HG02973 (cell line): Measurements from ENCODE around the gene PCDHGA4.
"Not testable (repeated sequence)": the region's sequence is repeated elsewhere in the genome, so short reads cannot be mapped to it uniquely, and the experiment has no call there.

Source experiments
- ATAC-seq: cut with Tn5 transposase; IDR thresholded peaks from one replicate; pipeline ENCODE4 v1.9.1; 2021; ENCODE audit warnings: moderate library complexity; ENCODE audit not compliant: unreplicated experiment

The PCDHGA4 gene

DNA sequence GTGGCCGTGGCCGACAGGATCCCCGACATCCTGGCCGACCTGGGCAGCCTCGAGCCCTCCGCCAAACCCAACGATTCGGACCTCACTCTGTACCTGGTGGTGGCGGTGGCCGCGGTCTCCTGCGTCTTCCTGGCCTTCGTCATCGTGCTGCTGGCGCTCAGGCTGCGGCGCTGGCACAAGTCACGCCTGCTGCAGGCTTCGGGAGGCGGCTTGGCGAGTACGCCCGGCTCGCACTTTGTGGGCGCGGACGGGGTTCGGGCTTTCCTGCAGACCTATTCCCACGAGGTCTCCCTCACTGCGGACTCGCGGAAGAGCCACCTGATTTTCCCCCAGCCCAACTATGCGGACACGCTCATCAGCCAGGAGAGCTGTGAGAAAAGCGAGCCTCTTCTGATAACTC is 8.8 kb upstream of the PCDHGA4 start:
- not testable (repeated sequence) for ATAC-seq

DNA sequence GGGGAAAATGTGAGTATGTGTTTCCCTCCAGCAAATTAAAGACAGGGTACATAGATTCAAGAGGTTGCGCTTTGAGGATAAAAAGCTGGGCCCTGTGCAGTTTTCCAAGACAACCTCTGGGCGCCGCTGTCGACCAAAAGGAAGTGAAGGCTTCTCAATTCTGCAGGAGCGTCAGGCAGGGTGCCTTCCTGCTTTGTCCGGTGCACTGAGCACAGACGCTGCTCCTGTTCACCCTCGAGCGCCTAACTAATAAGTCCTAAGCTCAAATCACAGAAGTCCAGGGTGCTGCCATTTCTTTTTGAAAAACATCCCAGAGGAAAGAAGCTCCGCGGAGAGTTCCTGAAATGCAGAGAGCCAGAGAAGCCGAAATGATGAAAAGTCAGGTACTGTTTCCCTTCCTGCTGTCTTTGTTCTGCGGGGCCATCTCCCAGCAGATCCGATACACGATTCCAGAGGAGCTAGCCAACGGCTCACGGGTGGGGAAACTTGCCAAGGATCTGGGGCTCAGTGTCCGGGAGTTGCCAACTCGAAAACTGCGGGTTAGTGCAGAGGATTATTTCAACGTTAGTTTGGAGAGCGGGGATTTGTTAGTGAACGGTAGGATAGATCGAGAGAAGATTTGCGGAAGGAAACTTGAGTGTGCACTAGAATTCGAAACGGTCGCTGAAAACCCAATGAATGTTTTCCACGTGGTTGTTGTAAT is 4.8 kb upstream of the PCDHGA4 start, which contains the start of gene PCDHGB1:
Gene PCDHGB1, plus strand, starts transcription at position 183 of the 703 bp plus-strand sequence. Its CDS starts 162 bp downstream, at position 345.
- peak; percentile 63 for ATAC-seq

DNA sequence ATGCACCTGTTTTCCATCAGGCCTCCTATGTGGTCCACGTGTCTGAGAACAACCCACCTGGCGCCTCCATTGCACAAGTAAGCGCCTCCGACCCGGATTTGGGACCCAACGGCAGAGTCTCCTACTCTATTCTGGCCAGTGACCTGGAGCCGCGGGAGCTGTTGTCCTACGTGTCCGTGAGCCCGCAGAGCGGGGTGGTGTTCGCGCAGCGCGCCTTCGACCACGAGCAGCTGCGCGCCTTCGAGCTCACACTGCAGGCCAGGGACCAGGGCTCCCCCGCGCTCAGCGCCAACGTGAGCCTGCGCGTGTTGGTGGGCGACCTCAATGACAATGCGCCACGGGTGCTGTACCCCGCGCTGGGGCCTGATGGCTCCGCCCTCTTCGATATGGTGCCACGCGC is 3.2 kb upstream of the PCDHGA4 start:
- no peak for ATAC-seq

DNA sequence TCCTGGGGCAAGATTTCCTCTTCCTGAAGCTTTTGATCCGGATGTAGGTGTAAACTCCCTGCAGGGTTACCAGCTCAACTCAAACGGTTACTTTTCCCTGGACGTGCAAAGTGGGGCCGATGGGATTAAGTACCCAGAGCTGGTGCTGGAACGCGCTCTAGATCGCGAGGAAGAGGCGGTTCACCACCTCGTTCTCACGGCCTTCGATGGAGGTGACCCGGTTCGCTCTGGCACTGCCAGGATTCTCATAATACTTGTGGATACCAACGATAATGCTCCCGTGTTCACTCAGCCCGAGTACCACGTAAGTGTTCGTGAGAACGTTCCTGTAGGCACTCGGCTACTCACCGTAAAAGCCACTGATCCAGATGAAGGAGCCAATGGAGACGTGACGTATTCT is 820 bp downstream of the PCDHGA4 start:
- no peak for ATAC-seq

DNA sequence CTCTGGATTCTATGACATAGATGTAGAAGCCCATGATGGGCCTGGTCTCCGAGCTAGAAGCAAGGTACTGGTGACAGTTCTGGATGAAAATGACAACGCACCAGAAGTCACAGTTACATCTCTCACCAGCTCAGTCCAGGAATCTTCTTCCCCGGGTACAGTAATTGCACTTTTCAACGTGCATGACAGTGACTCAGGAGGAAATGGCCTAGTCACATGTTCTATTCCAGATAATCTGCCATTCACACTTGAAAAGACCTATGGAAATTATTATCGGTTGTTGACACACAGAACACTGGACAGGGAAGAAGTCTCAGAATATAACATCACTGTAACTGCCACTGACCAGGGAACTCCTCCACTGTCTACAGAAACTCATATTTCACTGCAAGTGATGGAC is 1.3 kb downstream of the PCDHGA4 start:
- ATAC-seq = no peak

DNA sequence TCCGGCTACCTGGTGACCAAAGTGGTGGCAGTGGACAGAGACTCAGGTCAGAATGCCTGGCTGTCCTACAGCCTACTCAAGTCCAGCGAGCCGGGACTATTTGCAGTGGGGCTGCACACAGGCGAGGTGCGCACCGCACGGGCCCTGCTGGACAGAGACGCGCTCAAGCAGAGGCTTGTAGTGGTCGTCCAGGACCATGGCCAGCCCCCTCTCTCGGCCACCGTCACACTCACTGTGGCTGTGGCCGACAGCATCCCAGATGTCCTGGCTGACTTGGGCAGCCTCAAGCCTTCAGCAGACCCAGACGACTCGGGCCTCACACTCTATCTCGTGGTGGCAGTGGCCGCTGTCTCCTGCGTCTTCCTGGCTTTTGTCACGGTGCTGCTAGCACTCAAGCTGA is 2.1 kb downstream of the PCDHGA4 start:
- ATAC-seq = no peak

DNA sequence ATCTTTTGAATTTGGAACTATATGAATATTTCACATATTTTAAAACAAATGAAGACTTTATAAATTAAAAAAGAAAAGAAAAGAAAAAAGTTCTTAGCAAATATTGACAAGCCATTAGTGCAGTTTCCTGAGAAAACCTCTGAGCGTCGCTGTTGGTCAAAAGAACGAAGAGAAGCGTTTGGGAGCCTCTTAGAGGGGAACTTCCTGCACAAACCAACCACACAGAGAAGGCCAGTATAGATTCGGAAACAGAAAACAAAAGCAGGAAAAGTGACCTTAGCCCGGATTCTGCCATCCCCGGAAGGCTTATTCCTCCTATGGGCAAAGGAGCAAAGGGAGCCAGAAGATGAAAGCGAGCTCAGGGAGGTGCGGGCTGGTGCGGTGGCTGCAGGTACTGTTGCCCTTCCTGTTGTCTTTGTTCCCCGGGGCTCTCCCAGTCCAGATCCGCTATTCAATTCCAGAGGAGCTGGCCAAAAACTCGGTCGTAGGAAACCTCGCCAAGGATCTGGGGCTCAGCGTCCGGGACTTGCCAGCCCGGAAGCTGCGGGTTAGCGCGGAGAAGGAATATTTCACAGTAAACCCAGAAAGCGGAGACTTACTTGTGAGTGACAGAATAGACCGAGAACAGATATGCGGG is 5.1 kb downstream of the PCDHGA4 start, which contains the start of gene PCDHGB2:
Gene PCDHGB2, plus strand, starts transcription at position 205 of the 637 bp plus-strand sequence. Its CDS starts 142 bp downstream, at position 347.
- ATAC-seq = no peak

DNA sequence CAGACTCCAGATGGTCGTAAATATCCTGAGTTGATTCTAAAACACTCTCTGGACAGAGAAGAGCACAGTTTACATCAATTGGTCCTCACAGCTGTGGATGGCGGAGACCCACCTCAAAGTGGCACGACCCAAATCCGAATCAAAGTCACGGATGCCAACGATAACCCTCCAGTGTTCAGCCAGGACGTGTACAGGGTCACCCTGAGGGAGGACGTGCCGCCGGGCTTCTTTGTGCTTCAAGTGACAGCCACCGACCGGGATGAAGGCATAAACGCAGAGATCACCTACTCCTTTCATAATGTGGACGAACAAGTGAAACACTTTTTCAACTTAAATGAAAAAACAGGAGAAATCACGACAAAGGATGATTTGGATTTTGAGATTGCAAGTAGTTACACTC is 5.9 kb downstream of the PCDHGA4 start:
- ATAC-seq = no peak

DNA sequence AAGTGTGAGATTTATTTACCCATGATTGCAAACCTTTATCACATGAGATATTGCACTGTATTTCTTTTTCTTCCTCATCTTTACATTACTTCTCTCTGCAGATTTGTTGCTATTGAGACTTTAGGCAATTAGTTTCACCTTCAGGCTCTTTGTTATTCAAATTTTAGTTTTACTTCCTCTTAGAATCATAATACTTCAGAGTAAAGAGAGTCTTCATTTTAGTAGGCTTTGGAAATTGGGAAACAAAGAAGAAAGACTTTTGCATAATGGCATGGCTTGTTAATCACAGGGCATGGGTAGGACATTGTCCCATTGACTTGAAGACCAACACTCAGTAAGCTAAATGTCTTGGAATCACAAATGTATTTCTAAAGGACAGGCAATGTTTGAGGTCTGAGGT is 7.9 kb downstream of the PCDHGA4 start:
- no peak for ATAC-seq

DNA sequence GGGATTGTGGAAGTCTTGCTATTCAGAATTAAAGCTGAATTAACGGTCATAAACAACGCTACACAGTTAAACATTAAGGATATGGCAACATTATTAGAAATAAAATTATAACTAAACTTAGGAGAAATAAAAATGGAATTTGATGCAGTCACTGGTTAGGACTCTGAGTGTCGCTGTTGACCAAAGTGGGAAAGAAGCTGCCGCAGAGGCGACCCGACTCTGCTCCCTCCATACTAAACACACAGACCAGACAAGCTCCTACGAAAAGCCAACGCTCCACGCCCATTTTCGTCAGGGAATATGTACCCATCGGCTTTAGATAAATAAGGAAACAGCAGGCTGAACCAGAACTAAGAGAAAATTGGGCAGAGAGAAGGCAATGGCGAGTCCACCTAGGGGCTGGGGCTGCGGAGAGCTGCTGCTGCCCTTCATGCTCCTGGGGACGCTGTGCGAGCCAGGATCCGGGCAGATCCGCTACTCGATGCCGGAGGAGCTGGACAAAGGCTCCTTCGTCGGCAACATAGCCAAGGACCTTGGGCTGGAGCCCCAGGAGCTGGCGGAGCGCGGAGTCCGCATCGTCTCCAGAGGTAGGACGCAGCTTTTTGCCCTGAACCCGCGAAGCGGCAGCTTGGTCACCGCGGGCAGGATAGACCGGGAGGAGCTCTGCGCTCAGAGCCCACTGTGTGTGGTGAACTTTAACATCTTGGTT is 9.3 kb downstream of the PCDHGA4 start, which contains the start of gene PCDHGA5:
Gene PCDHGA5, plus strand, starts transcription at position 211 of the 709 bp plus-strand sequence. Its CDS starts 169 bp downstream, at position 380.
- no peak for ATAC-seq

DNA sequence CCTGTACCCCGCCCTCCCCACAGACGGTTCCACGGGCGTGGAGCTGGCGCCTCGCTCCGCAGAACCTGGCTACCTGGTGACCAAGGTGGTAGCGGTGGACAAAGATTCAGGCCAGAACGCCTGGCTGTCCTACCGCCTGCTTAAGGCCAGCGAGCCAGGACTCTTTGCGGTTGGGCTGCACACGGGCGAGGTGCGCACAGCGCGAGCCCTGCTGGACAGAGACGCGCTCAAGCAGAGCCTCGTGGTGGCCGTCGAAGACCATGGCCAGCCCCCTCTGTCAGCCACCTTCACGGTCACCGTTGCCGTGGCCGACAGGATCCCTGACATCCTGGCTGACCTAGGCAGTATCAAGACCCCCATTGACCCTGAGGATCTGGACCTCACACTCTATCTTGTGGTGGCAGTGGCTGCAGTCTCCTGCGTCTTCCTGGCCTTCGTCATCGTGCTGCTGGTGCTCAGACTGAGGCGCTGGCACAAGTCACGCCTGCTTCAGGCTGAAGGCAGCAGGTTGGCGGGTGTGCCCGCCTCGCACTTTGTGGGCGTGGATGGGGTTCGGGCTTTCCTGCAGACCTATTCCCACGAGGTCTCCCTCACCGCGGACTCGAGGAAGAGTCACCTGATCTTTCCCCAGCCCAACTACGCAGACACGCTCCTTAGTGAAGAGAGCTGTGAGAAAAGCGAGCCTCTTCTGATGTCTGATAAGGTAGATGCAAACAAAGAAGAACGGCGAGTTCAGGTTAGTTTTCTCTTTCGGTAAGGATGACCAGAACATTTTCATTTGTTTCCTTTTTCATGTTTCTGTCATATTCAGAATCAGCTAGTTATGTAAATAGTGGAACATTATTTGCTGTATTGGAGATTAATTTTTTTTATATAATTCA is 11.4 kb downstream of the PCDHGA4 start:
- ATAC-seq = no peak

DNA sequence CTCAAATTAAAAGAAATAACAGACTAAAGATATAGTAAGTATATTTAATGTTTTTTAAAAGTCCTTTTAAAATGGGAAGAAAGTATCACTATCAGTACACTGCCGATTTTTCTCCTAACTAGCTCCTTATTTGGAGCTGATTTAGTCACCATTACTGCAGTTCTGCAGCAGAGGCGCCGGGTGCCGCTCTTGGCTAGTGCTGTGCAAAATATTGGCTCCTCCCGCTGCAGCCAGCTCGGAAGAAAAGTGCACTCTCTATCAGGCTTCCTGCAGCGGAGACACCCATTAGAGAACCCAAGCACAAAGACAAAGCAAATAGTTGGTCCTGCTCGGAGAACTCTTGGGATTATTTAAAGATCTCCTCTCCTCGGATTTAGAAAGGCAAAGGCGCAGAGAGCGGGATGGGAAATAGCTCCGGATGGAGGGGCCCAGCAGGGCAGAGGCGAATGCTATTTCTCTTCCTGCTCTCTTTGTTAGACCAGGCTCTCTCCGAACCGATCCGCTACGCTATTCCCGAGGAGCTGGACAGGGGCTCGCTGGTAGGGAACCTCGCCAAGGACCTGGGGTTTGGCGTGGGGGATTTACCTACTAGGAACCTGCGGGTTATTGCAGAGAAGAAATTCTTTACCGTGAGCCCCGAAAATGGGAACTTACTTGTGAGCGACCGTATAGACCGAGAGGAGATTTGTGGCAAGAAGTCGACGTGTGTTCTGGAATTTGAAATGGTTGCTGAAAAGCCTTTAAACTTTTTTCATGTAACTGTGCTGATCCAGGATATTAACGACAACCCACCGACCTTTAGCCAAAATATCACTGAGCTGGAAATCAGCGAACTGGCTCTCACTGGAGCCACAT is 15.4 kb downstream of the PCDHGA4 start, which contains the start of gene PCDHGB3:
Gene PCDHGB3, plus strand, starts transcription at position 249 of the 855 bp plus-strand sequence. Its CDS starts 153 bp downstream, at position 402.
- ATAC-seq = peak; percentile 98

DNA sequence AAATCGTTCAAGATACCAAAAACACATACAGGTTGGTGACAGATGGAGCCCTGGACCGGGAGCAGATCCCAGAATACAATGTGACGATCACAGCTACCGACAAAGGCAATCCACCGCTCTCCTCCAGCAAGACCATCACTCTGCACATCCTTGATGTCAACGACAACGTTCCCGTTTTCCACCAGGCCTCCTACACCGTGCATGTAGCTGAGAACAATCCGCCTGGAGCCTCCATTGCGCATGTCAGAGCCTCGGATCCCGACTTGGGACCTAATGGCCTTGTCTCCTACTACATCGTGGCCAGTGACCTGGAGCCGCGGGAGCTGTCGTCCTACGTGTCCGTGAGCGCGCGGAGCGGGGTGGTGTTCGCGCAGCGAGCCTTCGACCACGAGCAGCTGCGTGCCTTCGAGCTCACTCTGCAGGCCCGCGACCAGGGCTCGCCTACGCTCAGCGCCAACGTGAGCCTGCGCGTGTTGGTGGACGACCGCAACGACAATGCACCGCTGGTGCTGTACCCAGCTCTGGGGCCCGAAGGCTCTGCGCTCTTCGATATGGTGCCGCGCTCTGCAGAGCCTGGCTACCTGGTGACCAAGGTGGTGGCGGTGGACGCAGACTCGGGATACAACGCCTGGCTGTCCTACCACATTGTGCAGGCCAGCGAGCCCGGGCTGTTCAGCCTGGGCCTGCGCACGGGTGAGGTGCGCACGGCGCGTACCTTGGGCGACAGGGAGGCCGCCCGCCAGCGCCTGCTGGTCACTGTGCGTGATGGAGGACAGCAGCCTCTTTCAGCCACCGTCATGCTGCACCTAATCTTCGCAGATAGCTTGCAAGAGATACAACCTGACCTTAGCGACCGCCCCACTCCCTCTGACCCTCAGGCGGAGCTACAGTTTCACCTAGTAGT is 17.0 kb downstream of the PCDHGA4 start:
- no peak for ATAC-seq

DNA sequence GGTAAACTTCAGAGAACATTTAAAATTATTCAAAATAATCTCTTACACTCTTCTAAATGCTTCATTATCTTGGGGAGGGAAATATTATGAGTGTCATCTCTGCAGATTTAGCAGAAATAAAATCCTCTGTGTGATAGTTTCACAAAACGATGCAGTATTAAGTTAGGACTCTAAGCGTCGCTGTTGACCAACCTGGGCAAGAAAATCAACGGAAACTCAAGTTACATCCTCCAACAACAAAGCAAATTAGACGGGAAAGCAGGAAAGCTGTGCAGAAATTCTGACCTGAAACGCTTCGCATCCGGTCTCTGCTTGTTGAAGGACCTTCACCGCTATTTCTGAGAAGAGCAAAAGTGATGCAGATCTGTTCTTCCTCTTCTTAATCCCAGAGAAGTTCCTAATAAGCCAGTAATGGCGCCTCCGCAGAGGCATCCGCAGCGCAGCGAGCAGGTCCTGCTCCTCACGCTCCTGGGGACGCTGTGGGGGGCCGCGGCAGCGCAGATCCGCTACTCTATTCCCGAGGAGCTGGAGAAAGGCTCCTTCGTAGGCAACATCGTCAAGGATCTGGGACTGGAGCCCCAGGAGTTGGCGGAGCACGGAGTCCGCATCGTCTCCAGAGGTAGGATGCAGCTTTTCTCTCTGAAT is 19.0 kb downstream of the PCDHGA4 start, which contains the start of gene PCDHGA6:
Gene PCDHGA6, plus strand, starts transcription at position 219 of the 645 bp plus-strand sequence. Its CDS starts 193 bp downstream, at position 412.
- no peak for ATAC-seq

DNA sequence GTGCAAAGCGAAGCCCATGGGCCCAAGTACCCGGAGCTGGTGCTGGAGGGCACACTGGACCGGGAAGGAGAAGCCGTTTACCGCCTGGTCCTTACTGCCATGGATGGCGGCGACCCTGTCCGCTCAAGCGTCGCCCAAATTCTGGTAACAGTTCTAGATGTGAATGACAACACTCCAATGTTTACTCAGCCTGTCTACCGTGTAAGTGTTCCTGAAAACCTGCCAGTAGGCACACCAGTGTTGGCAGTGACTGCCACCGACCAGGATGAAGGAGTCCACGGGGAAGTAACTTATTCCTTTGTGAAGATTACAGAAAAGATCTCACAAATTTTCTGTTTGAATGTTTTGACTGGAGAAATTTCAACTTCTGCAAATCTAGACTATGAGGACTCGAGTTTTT is 19.8 kb downstream of the PCDHGA4 start:
- ATAC-seq = no peak

DNA sequence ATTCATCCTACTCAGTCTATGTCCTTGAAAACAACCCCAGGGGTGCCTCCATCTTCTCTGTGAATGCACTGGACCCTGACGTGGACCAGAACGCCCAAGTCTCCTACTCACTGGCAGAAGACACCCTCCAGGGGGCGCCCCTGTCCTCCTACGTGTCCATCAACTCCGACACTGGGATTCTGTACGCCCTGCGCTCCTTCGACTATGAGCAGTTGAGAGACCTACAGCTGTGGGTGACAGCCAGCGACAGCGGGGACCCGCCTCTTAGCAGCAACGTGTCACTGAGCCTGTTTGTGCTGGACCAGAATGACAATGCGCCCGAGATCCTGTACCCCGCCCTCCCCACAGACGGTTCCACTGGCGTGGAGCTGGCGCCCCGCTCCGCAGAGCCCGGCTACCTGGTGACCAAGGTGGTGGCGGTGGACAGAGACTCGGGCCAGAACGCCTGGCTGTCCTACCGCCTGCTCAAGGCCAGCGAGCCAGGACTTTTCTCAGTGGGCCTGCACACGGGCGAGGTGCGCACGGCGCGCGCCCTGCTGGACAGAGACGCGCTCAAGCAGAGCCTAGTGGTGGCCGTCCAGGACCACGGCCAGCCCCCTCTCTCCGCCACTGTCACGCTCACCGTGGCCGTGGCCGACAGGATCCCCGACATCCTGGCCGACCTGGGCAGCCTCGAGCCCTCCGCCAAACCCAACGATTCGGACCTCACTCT is 20.8 kb downstream of the PCDHGA4 start:
- not testable (repeated sequence) for ATAC-seq
